Neural crest cell (in vitro differentiated cells): ENCODE results near the gene CDH23. TPM values are rescaled to one million over a fixed set of nuclear protein-coding genes. Genes with fewer than 3 reads are reported as not detected.

ENCODE experiments used
- DNase-seq: peaks from one replicate; pipeline ENCODE4 v3.0.0; 2021; ENCODE audit warnings: low read depth, mixed read lengths, low spot score
- H3K27ac Mint-ChIP-seq: one replicate; pipeline ENCODE4 v1.8.0; 2021; ENCODE audit warnings: mild to moderate bottlenecking, mixed read lengths; ENCODE audit not compliant: unreplicated experiment
- H3K27me3 Mint-ChIP-seq: 2 replicates; pipeline ENCODE4 v1.8.0; 2021; ENCODE audit warnings: low read depth, mild to moderate bottlenecking, mixed read lengths
- H3K36me3 Mint-ChIP-seq: 2 replicates; pipeline ENCODE4 v1.8.0; 2021; ENCODE audit warnings: low read depth, mild to moderate bottlenecking, mixed read lengths
- H3K4me1 Mint-ChIP-seq: 2 replicates; pipeline ENCODE4 v1.8.0; 2021; ENCODE audit warnings: mixed read lengths
- H3K4me3 Mint-ChIP-seq: one replicate; pipeline ENCODE4 v1.8.0; 2021; ENCODE audit warnings: mild to moderate bottlenecking, mixed read lengths
- H3K9me3 Mint-ChIP-seq: 2 replicates; pipeline ENCODE4 v1.8.0; 2021; ENCODE audit warnings: mixed read lengths
- total RNA-seq: library from RNA; stranded (reverse); gene quantifications from 2 replicates; pipeline ENCODE4 v1.2.1, GENCODE V29; 2021
- TF ChIP-seq, protein P1 (sequence below): fragments of 200-600 bp; sonication (generic); conservative IDR thresholded peaks from 2 replicates; pipeline ENCODE4 v1.5.0; 2021; ENCODE audit warnings: antibody characterized with exemption, mild to moderate bottlenecking

CDH23 gene
- total RNA-seq, 1 donor from 2014 or later, result 2.6 TPM

DNA sequence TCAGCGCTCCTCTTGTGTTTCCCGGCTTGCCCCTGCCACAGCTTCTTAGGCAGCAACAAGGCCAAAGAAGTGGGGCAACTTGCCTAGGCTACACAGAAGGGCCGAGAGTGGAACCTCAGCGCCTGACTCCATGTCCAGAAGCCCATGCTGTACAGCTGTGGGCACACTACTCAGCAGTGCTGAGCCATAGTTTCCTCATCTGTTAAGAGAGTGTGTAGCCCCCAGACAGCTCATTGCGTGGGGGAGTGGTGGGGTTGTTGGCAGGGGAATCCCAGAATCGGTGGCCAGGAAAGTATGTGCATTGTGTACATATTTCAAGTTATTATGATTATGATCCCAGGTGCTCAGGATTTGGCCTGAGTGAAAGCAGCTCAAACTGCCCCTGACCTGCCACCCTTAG is 96.2 kb downstream of the CDH23 start:
- no peaks in the 10 kb centered on the region for H3K27me3 Mint-ChIP-seq
- no peaks in the 10 kb centered on the region for H3K4me1 Mint-ChIP-seq
- no peak for DNase-seq
- no peak overlapping the region for H3K27ac Mint-ChIP-seq
- H3K9me3 Mint-ChIP-seq, result peaks cover 10% of the 10 kb centered on the region
- TF ChIP-seq, protein P1, sequence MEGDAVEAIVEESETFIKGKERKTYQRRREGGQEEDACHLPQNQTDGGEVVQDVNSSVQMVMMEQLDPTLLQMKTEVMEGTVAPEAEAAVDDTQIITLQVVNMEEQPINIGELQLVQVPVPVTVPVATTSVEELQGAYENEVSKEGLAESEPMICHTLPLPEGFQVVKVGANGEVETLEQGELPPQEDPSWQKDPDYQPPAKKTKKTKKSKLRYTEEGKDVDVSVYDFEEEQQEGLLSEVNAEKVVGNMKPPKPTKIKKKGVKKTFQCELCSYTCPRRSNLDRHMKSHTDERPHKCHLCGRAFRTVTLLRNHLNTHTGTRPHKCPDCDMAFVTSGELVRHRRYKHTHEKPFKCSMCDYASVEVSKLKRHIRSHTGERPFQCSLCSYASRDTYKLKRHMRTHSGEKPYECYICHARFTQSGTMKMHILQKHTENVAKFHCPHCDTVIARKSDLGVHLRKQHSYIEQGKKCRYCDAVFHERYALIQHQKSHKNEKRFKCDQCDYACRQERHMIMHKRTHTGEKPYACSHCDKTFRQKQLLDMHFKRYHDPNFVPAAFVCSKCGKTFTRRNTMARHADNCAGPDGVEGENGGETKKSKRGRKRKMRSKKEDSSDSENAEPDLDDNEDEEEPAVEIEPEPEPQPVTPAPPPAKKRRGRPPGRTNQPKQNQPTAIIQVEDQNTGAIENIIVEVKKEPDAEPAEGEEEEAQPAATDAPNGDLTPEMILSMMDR, result no peak
- H3K4me3 Mint-ChIP-seq, result no peak overlapping the region
- peaks cover 5% of the 10 kb centered on the region for H3K36me3 Mint-ChIP-seq

DNA sequence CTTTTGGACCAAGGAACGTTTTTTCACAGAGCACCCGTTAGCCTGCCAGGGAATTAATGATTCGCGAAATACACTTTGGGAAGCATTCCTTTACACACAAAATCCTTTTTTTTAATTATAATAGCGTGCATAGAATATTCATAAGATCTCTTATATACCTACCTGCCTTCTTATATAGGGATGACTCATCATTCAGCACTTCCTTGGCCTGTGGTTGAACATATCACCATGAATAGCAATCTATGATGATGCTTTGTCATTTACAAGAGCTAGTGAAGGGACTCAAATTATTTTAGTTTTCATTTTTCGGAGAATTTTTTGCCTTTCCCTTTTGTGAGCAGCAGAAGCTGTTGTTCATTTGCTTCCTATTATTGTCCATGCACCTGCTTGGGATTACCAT is 97.0 kb downstream of the CDH23 start:
- peaks cover 5% of the 10 kb centered on the region for H3K9me3 Mint-ChIP-seq
- H3K27ac Mint-ChIP-seq, result no peak overlapping the region
- no peak overlapping the region for H3K4me3 Mint-ChIP-seq
- H3K36me3 Mint-ChIP-seq, result peaks cover 5% of the 10 kb centered on the region
- no peaks in the 10 kb centered on the region for H3K4me1 Mint-ChIP-seq
- DNase-seq, result no peak
- no peaks in the 10 kb centered on the region for H3K27me3 Mint-ChIP-seq
- TF ChIP-seq, protein P1, result no peak

DNA sequence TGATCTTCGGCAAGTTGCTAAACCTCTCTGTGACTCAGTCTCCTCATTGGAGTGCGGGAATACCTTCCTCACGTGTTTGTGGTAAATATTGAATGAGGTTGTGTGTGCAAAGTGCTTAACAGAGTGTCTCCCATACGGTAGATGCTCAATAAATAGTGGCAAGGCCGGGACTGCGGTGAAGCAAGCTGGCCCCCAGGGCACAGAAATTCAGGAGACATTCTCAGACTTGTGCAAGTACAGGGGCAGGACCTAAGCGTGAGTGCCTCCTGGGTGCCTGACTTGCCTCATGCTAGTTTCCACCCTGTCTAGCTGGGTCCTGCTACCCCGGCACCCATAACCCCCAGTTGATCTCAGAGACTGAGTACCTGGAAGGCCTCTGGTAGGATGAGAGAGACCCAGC is 97.8 kb downstream of the CDH23 start:
- Mint-ChIP-seq H3K9me3 (no peaks in the 10 kb centered on the region), H3K27ac (no peak overlapping the region), H3K27me3 (no peaks in the 10 kb centered on the region), H3K36me3 (no peaks in the 10 kb centered on the region), H3K4me1 (no peaks in the 10 kb centered on the region), H3K4me3 (no peak overlapping the region)
- TF ChIP-seq, protein P1, result no peak
- DNase-seq, result no peak

DNA sequence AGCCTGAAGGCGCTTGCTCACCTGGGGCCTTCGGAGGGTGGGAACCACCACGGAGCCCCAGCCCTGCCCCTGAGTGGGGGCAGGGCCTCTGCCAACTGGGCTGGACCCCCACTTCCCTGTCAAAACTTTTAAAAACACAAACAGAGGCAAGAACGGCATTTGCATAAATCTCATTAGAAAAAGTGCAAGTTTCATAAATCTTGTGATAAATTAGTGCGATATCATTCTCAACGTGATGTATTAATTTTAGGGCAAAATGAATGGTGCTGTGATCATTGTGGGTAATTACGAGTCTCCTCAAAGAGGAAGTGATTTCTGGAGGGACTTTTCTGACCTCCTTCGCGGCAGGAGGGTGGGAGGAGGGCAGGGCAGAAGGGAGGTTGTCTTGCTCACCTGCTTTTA is 98.3 kb downstream of the CDH23 start:
- DNase-seq, result no peak
- Mint-ChIP-seq H3K9me3 (no peaks in the 10 kb centered on the region), H3K4me3 (no peak overlapping the region), H3K36me3 (no peaks in the 10 kb centered on the region), H3K27me3 (no peaks in the 10 kb centered on the region), H3K4me1 (no peaks in the 10 kb centered on the region), H3K27ac (no peak overlapping the region)
- TF ChIP-seq, protein P1, result no peak

- TF ChIP-seq, protein P1, result no peak
- no peaks in the 10 kb centered on the region for H3K36me3 Mint-ChIP-seq
- H3K9me3 Mint-ChIP-seq, result no peaks in the 10 kb centered on the region
- no peak for DNase-seq
- peaks cover 5% of the 10 kb centered on the region for H3K4me1 Mint-ChIP-seq
- H3K27me3 Mint-ChIP-seq, result no peaks in the 10 kb centered on the region
- H3K27ac Mint-ChIP-seq, result no peak overlapping the region
- no peak overlapping the region for H3K4me3 Mint-ChIP-seq
Observed at GRCh38 chr10:71496927-71497762, 100.4 kb downstream of the CDH23 start.
